HG02642 (cell line): ENCODE results near the gene ATF1.

Source experiments
- ATAC-seq: cut with Tn5 transposase; IDR thresholded peaks from one replicate; pipeline ENCODE4 v1.9.1; 2021; ENCODE audit warnings: mild to moderate bottlenecking; ENCODE audit not compliant: unreplicated experiment, poor library complexity

The ATF1 gene

GRCh38 chr12:50763639-50764285, at the start of gene ATF1:
ATF1 (plus strand) TSS chr12:50764101; CDS start chr12:50780146, 16,045 bp downstream.
- ATAC-seq, result peak; percentile 81

GRCh38 chr12:50715174-50715573, 48.7 kb upstream of the ATF1 start:
- no peak for ATAC-seq

DNA sequence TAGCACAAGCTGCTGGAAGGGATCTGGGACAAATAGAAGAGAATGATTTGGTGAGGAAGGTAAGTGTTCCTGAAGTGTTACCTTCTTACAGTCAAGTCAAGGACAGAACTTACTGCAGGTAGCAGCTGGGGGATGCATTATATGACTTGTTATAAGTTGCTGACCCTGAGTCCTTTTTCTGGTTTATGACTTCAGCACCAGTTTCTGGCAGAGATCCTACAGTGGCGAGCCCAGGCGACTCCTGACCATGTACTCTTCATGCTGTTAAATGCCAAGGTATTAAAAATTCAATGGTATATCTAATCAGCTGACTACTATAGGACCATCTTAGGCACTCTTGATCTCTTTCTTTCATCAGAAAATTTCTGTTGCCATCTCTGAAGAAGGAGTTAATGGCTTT, 45.1 kb upstream of the ATF1 start:
- ATAC-seq, result no peak

- ATAC-seq, result no peak
Observed at GRCh38 chr12:50720085-50720484, 43.8 kb upstream of the ATF1 start.

DNA sequence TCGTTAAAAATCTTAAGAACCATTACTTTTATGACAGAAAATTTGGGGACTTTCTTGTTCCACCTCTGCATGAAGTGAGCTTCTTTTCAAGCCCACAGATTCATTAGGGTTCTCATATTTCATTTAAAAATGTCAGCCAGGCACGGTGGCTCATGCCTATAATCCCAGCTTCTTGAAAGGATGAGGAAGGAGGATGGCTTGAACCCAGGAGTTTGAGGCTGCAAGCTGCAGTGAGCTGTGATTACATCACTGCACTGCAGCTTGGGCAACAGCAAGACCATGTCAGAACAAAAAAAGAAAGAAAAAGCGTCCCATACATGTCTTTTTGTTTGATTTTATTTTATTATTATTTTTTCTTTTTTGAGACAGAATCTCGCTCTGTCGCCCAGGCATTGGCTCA, 43.4 kb upstream of the ATF1 start:
- no peak for ATAC-seq

- no peak for ATAC-seq
Observed at GRCh38 chr12:50723865-50724264, 40.0 kb upstream of the ATF1 start.

- ATAC-seq, result no peak
Observed at GRCh38 chr12:50725011-50725942, 38.6 kb upstream of the ATF1 start.

GRCh38 chr12:50727466-50727865, 36.4 kb upstream of the ATF1 start:
- ATAC-seq, result no peak

DNA sequence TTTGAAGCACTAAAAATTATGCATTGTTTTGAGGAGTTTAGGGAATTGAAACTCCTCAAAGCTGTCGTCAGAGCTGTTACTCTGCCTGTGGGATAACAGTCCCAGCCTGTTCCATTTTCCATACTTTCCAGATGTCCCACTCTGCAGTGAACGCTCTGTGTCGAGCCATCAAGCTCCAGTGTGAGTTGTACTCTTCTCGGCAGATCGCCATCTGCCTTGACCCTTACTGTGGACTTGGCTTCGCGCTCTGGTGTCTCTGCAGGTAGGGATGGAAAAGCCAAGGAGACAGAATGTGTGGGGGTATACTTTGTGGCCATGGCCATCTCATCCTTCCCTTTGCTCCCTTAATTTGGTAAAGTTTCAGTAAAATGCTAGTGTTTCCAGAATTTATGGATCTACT, 35.5 kb upstream of the ATF1 start:
- no peak for ATAC-seq

GRCh38 chr12:50728841-50729240, 35.1 kb upstream of the ATF1 start:
- ATAC-seq, result no peak

DNA sequence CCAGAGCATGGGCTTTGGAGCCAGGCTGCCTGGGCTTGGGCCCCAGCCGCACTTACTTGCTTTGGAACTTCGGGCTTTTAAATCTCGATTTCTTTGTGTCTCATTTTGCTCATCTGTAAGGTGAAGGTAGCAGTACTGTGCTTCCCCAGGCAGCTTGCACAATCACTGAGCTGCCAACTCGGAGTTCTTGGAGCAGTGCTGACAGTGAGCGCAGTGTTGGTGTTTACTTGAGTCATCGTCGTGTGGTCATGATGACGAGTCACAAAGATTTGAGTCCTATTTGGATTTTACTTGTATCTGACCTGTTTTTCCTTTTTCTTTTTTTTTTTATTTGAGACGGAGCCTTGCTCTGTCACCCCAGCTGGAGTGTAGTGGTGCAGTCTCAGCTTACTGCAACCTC, 31.3 kb upstream of the ATF1 start:
- no peak for ATAC-seq

DNA sequence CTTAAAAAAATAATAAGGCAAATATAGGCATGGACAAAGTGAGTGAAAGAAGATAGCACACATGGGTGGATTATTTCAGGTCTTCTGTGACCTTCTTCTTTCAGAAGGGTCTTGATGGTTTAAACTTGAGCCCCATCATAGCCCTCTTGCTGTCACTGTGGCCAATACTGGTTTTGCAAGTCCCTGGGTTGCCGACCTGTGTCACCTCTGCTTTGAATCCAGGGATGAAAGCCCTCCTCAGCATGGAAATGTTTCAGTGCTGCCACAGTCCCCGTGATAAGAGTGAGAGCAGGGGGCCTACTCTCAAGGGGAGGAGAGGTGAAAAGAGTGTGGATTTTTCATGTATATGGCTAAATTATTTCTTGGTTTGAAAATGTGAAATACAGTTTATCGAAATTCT, 30.2 kb upstream of the ATF1 start:
- ATAC-seq, result no peak

DNA sequence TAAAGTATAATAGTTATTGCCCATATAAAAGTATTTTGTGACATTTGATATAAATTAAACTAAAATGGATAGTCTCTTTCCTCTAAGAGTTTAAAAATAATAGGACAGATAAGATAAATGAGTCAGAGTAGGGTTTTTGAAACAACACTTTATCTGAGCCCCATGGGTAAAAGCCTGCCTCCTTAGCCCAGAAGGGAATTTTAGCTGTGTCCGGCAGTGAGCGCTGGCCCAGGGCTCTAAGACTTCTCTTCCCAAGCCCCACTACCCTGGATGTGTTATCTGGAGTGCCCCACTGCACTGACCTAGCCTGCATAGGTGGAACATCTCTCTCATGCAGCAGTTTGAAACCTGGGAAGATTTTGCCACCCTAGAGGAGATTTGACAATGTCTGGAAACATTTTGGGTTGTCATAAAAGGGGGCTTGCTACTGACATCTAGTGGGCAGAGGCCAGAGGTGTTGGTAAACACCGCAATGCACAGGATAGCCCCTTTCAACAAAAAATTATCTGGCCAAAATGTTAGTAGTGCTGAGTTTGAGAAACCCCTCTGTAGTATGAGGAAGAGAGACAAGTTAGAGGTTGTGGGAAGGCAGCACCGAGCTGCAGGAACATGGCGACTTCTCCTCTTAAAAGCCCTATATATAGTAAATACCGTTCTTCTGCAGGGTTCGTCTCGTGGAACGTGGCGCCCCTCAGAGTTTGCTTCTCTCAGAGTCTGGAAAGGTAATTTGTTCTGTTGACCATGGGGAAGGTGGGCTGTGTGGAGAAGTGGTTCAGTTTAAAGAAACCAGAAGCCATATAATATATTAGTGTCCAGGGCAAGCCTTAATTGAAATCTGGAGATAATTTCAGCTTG, 29.3 kb upstream of the ATF1 start:
- ATAC-seq, result no peak

GRCh38 chr12:50739611-50740010, 24.3 kb upstream of the ATF1 start:
- ATAC-seq, result no peak

DNA sequence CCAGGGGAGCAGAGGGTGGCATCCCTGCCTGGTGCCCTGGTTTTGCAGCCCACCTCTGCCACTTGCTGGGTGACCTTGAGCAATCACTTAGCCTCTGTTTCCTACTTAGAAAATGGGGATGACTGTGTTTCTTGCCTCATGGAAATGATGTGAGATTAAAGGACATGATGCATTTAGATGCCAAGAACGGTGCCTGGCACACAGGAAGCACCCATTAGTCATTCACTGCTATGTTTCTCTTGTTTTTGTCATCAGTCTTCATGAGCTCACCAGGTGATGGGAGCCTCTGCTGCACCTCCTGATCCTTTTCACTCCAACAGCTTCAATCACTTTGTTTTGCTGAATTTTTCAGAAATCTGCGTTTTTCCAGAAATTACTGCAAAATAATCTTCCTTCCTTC, 23.6 kb upstream of the ATF1 start:
- no peak for ATAC-seq

DNA sequence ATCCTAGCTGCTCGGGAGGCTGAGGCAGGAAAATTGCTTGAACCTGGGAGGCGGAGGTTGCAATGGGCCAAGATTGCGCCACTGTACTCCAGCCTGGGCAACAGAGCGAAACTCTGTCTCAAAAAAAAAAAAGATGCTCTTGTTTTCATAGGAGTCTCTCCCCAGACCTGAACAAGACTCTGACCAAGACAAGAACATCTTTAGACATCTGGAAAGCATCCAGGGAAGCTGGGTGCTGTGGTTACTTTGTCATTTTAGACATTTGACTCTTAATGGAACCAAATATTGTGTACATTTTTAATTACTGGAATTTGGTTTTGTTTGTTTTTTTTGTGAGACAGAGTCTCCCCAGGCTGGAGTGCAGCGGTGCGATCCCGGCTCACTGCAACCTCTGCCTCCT, 21.1 kb upstream of the ATF1 start:
- ATAC-seq, result no peak

DNA sequence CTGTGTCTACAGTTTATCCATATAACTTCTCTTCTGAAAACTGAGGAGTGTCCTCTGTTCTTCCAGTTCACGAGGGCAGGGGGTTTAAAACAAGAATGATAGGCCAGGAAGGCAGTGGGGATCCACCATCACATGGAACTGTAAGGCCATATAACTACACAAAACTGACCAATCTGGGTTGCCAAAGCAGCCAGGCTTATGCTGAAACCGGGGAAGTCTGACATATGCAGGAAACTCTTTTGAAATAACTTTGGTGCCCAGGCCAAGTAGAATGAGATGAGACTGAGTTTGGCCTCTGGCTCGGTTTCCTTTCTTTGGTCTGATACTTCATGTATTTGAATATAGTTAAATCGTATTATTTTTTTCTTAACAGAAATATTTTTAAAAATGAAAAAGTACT, 18.0 kb upstream of the ATF1 start:
- no peak for ATAC-seq

DNA sequence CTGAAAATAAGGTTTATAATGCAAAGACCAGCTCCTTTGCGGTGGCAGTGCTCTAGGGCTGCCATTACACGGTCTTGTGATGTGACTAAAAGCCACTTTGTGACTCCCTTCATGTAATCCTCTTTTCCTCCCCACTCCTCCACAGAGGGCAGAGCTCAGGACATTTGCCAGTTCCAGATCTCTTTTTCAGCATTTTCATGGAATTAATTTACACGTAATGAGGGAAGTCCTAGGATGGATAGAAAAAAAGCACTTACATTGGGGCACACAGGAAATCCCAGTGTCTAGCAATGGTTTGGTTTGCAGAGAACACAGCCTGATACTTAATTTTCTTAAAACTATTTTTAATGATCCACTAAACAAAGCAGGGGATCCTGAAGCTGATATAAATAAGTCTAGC, 17.5 kb upstream of the ATF1 start:
- ATAC-seq, result no peak

DNA sequence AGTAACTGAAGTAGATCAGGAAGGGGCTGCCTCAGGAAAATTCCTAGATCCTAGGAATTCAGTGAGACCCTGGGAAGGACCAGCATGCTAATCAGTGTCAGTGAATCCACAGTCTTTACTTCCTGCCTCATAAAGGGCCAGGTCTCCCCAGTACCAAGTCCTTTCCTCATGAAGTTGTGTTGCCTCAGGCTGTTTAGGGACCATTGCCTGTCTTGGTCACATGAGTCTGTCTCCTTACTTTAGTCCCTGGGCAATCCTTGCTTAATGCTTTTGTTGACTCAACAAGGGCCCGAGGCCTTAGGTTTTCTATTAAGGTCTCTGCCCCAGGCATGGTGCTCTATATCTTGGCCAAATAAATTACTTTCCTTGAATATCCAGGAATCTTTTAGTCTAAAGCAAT, 16.1 kb upstream of the ATF1 start:
- no peak for ATAC-seq

- ATAC-seq, result no peak
Observed at GRCh38 chr12:50749459-50749882, 14.4 kb upstream of the ATF1 start.

- ATAC-seq, result no peak
Observed at GRCh38 chr12:50750366-50750765, 13.5 kb upstream of the ATF1 start.
